ENCODE results near the gene HARBI1.

Gene HARBI1

DNA sequence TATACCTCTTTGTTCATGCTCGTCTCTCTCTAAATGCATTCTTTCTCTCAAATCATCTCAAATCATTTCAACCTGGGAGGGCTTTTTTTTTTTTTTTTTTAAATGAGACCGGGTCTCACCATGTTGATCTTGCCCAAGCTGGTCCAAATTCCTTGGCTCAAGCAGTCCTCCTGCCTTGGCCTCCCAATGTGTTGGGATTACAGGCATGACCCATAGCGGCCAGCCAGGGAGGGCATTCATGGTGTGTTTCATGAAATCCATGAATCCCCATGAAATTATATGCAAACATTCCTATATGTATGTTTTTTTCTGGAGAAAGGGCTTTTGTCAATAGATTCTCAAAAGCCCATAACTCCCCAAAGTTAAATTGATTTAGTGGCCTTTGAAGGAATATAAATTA is 26.5 kb upstream of the HARBI1 start:
- no peak for TF ChIP-seq CTCF (IDR thresholded peaks at IDR 0.05; ENCODE audit: low read length, missing control alignments)
- no peak for DNase-seq (ENCODE audit: low read depth)
- no peak overlapping the region for H3K4me3 ChIP-seq (replicated peaks; ENCODE audit: low read depth, low read length)

DNA sequence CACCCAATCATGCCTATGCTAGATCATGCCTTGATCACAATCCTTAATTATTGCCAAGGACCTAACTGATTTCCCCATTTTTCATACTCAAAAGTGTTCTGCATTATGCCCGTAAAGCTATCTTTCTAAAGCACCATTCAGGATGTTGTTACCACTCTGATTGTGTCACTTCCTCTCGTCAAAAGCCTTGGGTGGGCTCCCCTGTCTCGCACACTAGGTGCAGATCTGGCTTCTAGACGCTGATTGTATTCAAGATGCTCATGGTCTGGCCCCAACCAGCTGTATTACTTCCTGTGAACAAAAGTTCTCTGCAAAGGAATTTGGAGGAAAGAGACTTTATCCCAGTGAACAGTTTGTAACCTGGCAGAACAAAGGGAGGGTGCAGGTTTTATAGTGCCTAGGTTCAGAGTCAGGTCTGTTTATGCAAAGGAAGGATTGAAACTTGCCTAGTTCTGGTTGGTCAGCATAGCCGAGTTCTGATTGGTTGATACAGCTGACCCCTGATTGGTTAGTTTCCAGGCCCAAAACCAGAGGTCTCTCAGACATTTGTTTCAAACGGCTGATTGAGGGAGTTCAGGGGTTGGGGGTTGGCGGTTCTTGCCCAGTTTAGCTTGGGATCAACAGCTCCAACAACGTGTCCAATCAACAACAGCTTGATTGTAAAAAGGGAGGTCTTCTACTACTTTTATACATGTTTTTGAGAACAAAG is 25.8 kb upstream of the HARBI1 start:
- no peak overlapping the region for H3K4me3 ChIP-seq (replicated peaks; ENCODE audit: low read depth, low read length)
- no peak for DNase-seq (ENCODE audit: low read depth)
- no peak for TF ChIP-seq CTCF (IDR thresholded peaks at IDR 0.05; ENCODE audit: low read length, missing control alignments)

DNA sequence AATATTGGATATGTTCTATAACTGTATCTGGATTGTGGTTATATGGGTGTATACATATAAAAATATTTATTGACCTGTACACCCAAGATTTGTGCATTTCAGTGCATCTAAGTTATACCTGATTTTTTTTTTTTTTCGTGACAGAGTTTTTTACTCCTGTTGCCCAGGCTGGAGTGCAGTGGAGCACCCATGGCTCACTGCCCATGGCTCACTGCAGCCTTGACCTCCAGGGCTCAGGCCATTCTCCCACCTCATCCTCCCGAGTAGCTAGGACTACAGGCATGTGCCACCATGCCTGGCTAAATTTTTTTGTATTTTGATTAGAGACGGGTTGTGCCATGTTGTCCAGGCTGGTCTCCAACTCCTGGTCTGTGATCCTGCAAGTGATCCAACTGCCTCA is 24.6 kb upstream of the HARBI1 start:
- H3K4me3 ChIP-seq (replicated peaks; ENCODE audit: low read depth, low read length), result no peak overlapping the region
- DNase-seq (ENCODE audit: low read depth), result no peak
- no peak for TF ChIP-seq CTCF (IDR thresholded peaks at IDR 0.05; ENCODE audit: low read length, missing control alignments)

DNA sequence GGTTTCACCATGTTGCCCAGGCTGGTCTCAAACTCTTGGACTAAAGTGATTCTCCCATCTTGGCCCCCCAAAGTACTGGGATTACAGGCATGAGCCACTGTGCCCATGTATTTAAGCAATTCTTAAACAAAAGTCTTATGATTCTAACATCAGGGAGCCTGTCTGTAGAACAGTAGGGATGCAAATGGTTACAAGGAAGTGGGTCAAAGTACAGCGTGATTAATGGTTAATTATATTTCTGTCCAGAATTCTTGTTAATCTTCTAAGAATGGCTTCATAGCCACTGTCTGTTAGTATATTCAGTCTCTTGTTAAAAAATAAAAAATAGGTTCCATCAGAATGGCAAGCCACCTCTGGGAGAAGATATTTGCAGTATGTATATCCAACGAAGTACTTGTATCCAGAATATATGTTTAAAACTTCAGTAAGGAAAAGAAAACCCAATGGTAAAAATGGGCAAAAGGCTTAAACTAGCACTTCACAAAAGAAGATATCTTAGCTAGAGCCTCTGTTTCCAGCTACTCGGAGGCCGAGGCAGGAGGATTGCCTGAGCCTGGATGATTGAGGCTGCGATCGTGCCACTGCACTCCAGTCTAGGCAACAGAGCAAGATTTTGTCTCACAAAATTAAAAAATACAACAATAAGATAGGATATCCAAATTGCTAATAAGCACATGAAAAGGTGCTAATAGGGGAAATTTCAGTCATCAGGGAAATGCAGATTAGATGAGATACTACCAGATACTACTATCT is 23.2 kb upstream of the HARBI1 start:
- DNase-seq (ENCODE audit: low read depth), result no peak
- H3K4me3 ChIP-seq (replicated peaks; ENCODE audit: low read depth, low read length), result no peak overlapping the region

GRCh38 chr11:46639197-46639839 is 22.3 kb upstream of the HARBI1 start:
- TF ChIP-seq CTCF (IDR thresholded peaks at IDR 0.05; ENCODE audit: low read length, missing control alignments), result no peak
- H3K4me3 ChIP-seq (replicated peaks; ENCODE audit: low read depth, low read length), result no peak overlapping the region
- no peak for DNase-seq (ENCODE audit: low read depth)

More for the DNA sequence above, 23.2 kb upstream of the HARBI1 start:
- no peak for TF ChIP-seq CTCF (IDR thresholded peaks at IDR 0.05; ENCODE audit: low read length, missing control alignments)

DNA sequence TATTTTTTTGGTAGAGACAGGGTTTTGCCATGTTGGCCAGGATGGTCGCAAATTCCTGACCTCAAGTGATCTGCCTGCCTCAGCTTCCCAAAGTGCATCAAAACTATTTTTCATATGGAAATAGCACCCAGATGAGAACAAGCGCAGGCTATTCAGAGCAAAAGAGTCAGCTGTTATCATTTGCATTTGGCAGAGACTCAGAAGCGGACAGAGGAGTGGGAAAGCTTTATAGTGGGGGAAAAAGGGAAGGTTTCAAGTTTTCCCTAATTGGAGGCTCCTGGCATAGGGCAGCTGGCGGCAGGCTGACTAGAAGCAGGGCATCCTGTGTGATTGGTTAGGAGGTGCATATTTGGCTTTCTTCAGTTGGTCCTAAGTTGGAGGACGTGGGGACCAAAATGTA is 20.5 kb upstream of the HARBI1 start:
- H3K4me3 ChIP-seq (replicated peaks; ENCODE audit: low read depth, low read length), result no peak overlapping the region
- no peak for DNase-seq (ENCODE audit: low read depth)
- TF ChIP-seq CTCF (IDR thresholded peaks at IDR 0.05; ENCODE audit: low read length, missing control alignments), result no peak
